ENCODE results near the gene XKR3.

DNA sequence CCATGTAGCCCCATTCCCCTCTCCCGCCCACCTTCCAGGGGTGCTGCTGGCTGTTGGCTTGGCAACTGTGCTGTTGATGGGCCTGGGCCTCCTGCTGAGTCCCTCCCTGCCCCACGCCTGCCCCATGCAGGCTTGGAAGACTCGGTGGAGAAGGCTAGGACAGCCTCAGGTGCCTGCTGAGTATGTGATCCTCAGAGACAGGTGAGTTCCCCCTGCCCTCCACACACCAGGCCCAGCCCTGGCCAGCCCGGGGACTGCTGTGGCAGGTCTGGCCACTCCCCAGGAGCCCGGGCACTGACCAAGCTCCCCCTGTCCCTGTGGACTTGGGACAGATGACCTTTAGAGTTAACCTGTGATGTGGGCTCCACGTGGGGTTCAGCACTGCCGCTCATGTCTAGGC is 20.7 kb upstream of the XKR3 start:
- TF ChIP-seq YY1 (IDR thresholded peaks at IDR 0.05; ENCODE audit: insufficient read depth, insufficient read length) (no peak), ZNF274 (IDR thresholded peaks at IDR 0.05; ENCODE audit: low read depth, low read length) (no peak)
